ENCODE data around the gene LIPM.

Gene LIPM

DNA sequence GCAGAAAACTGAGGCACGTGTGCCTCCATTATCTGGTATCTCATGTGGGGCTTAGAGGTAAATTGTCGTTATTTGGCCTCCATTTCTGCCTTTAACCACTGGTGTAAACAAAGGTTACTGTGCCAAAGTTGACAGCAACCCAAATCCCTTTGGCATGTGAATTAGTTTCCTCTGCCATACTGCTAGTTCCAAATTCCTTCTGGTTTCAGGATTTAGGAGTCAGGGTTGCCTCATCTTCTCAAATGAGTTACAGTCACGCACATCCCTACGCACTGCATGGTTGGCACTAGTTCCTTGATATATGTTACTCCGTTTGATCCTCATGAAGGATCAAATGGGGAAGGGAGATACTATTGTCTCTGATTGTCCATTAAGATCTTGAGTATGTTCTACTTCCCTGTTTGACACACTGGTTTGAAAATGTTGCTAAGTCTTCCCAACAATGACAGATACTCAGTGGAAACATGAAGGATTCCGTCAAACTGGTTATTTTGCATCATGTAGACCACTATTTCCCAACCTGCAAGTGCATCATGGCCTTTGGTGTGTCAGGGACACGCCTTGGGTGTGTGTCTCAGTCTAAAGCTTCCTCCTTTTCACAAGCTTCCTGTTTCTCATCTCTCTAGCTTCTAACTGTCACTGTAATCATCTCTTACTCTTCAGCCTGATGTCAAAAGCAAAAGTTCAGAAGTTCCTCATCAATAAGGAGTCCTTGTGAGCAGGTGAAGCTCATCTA lies 43.0 kb upstream of the LIPM start, which contains the start of gene LIPN:
TSS of gene LIPN (plus strand) at position 655 of the 736 bp plus-strand sequence. CDS start 1,386 bp downstream, outside the sequence.
- Histone ChIP-seq H2AK5ac (ENCODE audit: low read depth, low read length) (no peak within 1 kb of the TSS), H3K9me3 (replicated peaks in 1 of 2; ENCODE audit: control insufficient read depth in 2 of 2, insufficient read depth in 1 of 2, low read depth in 1 of 2, low read length in 2 of 2) (no peaks in the 10 kb centered on the region), H3K23ac (ENCODE audit: low read depth, low read length, poor library complexity) (no peak within 1 kb of the TSS), H2BK5ac (ENCODE audit: low read length) (no peak within 1 kb of the TSS), H3K4me2 (ENCODE audit: insufficient read depth, low read length, poor library complexity, severe bottlenecking) (no peak within 1 kb of the TSS), H3K79me1 (ENCODE audit: low read depth, low read length) (no peaks in the 10 kb centered on the region), H3K36me3 (replicated peaks in 1 of 2; ENCODE audit: control insufficient read depth in 2 of 2, insufficient read depth in 2 of 2, low read length in 2 of 2) (no peaks in the 10 kb centered on the region), H3K18ac (ENCODE audit: low read length) (no peak within 1 kb of the TSS), H4K8ac (ENCODE audit: low read depth, low read length) (no peak within 1 kb of the TSS), H3K4ac (ENCODE audit: low read length) (no peak within 1 kb of the TSS), H3K9ac (ENCODE audit: low read depth, low read length, poor library complexity) (no peak within 1 kb of the TSS), H3K4me1 (ENCODE audit: control insufficient read depth in 2 of 2, insufficient read depth in 1 of 2, low read depth in 1 of 2, low read length in 2 of 2) (no peaks in the 10 kb centered on the region), H3K27me3 (ENCODE audit: control insufficient read depth in 3 of 3, insufficient read depth in 3 of 3, low read depth in 1 of 3, low read length in 3 of 3) (no peaks in the 10 kb centered on the region), H3K14ac (ENCODE audit: low read length) (no peak within 1 kb of the TSS), H2BK15ac (ENCODE audit: low read length) (no peak within 1 kb of the TSS), H3K4me3 (ENCODE audit: low read length in 2 of 2) (no peak within 1 kb of the TSS), H4K91ac (ENCODE audit: low read depth, low read length, poor library complexity) (no peak within 1 kb of the TSS), H2BK12ac (ENCODE audit: low read length) (no peak within 1 kb of the TSS), H3K27ac (replicated peaks; ENCODE audit: low read length) (no peak within 1 kb of the TSS), H2BK120ac (ENCODE audit: low read depth, low read length) (no peak within 1 kb of the TSS), H2AFZ (ENCODE audit: low read length) (no peak within 1 kb of the TSS)
- no peak for DNase-seq (ENCODE audit: low spot score)
- no CpG with 5 or more reads among the region's 7 CpGs for WGBS, 2 donors (ENCODE audit: extremely low coverage in 2 of 2, insufficient read length in 2 of 2, insufficient replicate concordance in 1 of 2)

DNA sequence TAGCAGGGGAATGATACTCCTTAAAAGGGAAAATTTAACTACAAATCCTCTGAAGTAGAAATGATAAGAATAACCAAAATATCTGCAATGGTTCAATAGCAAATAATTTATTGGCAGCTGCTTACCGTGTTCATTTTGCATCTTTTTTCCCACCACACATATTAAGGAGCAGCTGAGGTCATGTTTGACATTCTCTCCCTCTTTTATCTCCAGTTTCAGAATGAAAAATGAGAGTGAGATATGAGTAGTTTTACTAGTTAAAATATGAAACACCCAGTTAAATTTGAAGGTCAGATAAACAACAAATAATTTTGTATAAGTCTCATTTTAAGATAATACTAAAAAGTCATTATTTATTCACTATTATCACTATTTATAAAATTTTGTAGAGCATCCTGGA lies 39.6 kb upstream of the LIPM start:
- Histone ChIP-seq H3K4ac (ENCODE audit: low read length) (no peak overlapping the region), H4K91ac (ENCODE audit: low read depth, low read length, poor library complexity) (no peak overlapping the region), H2BK120ac (ENCODE audit: low read depth, low read length) (no peak overlapping the region), H3K27ac (replicated peaks; ENCODE audit: low read length) (no peak overlapping the region), H3K9ac (ENCODE audit: low read depth, low read length, poor library complexity) (no peak overlapping the region), H2BK15ac (ENCODE audit: low read length) (no peak overlapping the region), H3K4me3 (ENCODE audit: low read length in 2 of 2) (no peak overlapping the region), H3K79me1 (ENCODE audit: low read depth, low read length) (no peaks in the 10 kb centered on the region), H2AFZ (ENCODE audit: low read length) (no peak overlapping the region), H2BK5ac (ENCODE audit: low read length) (no peak overlapping the region), H3K27me3 (ENCODE audit: control insufficient read depth in 3 of 3, insufficient read depth in 3 of 3, low read depth in 1 of 3, low read length in 3 of 3) (no peaks in the 10 kb centered on the region), H3K4me1 (ENCODE audit: control insufficient read depth in 2 of 2, insufficient read depth in 1 of 2, low read depth in 1 of 2, low read length in 2 of 2) (no peaks in the 10 kb centered on the region), H3K23ac (ENCODE audit: low read depth, low read length, poor library complexity) (no peak overlapping the region), H3K36me3 (replicated peaks in 1 of 2; ENCODE audit: control insufficient read depth in 2 of 2, insufficient read depth in 2 of 2, low read length in 2 of 2) (no peaks in the 10 kb centered on the region), H3K9me3 (replicated peaks in 1 of 2; ENCODE audit: control insufficient read depth in 2 of 2, insufficient read depth in 1 of 2, low read depth in 1 of 2, low read length in 2 of 2) (no peaks in the 10 kb centered on the region), H3K4me2 (ENCODE audit: insufficient read depth, low read length, poor library complexity, severe bottlenecking) (no peak overlapping the region), H3K14ac (ENCODE audit: low read length) (no peak overlapping the region), H4K8ac (ENCODE audit: low read depth, low read length) (no peak overlapping the region), H2AK5ac (ENCODE audit: low read depth, low read length) (no peak overlapping the region), H3K18ac (ENCODE audit: low read length) (no peak overlapping the region), H2BK12ac (ENCODE audit: low read length) (no peak overlapping the region)
- no peak for DNase-seq (ENCODE audit: low spot score)
- WGBS, 2 donors (ENCODE audit: extremely low coverage in 2 of 2, insufficient read length in 2 of 2, insufficient replicate concordance in 1 of 2) = no CpG with 5 or more reads among the region's 1 CpG

DNA sequence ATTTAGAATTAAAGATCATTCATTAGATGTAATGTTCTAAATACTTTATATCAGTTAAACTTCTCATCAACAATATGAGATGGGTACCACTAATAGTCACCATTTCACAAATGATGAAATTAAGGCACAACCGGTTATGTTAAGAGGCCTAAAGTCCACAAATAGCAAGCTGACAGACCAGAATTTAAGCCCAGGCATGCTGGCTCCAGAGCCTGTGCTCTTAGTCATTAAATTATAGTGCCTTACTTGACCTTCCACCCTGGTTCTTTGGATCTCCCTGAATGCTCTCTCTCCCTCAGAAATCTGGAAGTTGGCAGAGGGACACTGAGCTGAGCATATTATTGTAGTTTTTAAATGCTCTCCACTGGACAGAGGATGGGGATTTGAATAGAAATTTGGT lies 39.1 kb upstream of the LIPM start:
- no peaks in the 10 kb centered on the region for H3K4me1 ChIP-seq (ENCODE audit: control insufficient read depth in 2 of 2, insufficient read depth in 1 of 2, low read depth in 1 of 2, low read length in 2 of 2)
- no peaks in the 10 kb centered on the region for H3K9me3 ChIP-seq (replicated peaks in 1 of 2; ENCODE audit: control insufficient read depth in 2 of 2, insufficient read depth in 1 of 2, low read depth in 1 of 2, low read length in 2 of 2)
- H2BK5ac ChIP-seq (ENCODE audit: low read length) = no peak overlapping the region
- WGBS, 2 donors (ENCODE audit: extremely low coverage in 2 of 2, insufficient read length in 2 of 2, insufficient replicate concordance in 1 of 2) = no CpG with 5 or more reads among the region's 1 CpG
- H3K4ac ChIP-seq (ENCODE audit: low read length) = no peak overlapping the region
- no peak overlapping the region for H3K14ac ChIP-seq (ENCODE audit: low read length)
- no peak overlapping the region for H2AFZ ChIP-seq (ENCODE audit: low read length)
- H2BK12ac ChIP-seq (ENCODE audit: low read length) = no peak overlapping the region
- H3K4me3 ChIP-seq (ENCODE audit: low read length in 2 of 2) = no peak overlapping the region
- no peak overlapping the region for H3K27ac ChIP-seq (replicated peaks; ENCODE audit: low read length)
- no peak overlapping the region for H4K91ac ChIP-seq (ENCODE audit: low read depth, low read length, poor library complexity)
- no peaks in the 10 kb centered on the region for H3K79me1 ChIP-seq (ENCODE audit: low read depth, low read length)
- no peak overlapping the region for H3K9ac ChIP-seq (ENCODE audit: low read depth, low read length, poor library complexity)
- no peak overlapping the region for H4K8ac ChIP-seq (ENCODE audit: low read depth, low read length)
- no peak overlapping the region for H2BK15ac ChIP-seq (ENCODE audit: low read length)
- no peaks in the 10 kb centered on the region for H3K27me3 ChIP-seq (ENCODE audit: control insufficient read depth in 3 of 3, insufficient read depth in 3 of 3, low read depth in 1 of 3, low read length in 3 of 3)
- no peak overlapping the region for H2BK120ac ChIP-seq (ENCODE audit: low read depth, low read length)
- no peak overlapping the region for H2AK5ac ChIP-seq (ENCODE audit: low read depth, low read length)
- no peak overlapping the region for H3K18ac ChIP-seq (ENCODE audit: low read length)
- no peak overlapping the region for H3K4me2 ChIP-seq (ENCODE audit: insufficient read depth, low read length, poor library complexity, severe bottlenecking)
- no peak overlapping the region for H3K23ac ChIP-seq (ENCODE audit: low read depth, low read length, poor library complexity)
- no peaks in the 10 kb centered on the region for H3K36me3 ChIP-seq (replicated peaks in 1 of 2; ENCODE audit: control insufficient read depth in 2 of 2, insufficient read depth in 2 of 2, low read length in 2 of 2)
- no peak for DNase-seq (ENCODE audit: low spot score)

DNA sequence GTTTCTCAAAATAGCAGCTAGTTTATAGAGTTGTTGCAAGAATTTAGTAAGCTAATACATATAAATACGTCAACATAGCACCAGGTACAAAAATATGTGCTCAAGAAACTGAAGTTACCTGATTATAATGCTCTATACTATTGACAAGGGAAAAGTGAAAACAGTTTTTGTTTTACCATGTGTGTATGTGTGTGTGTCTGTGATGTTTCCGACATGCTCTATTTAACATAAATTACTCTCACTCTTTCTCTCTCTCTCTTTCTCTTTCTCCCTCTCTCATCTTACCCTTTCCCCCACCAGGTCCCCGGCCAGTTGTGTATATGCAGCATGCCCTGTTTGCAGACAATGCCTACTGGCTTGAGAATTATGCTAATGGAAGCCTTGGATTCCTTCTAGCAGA lies 38.4 kb upstream of the LIPM start:
- no peak for DNase-seq (ENCODE audit: low spot score)
- H2AK5ac ChIP-seq (ENCODE audit: low read depth, low read length) = no peak overlapping the region
- no CpG with 5 or more reads among the region's 3 CpGs for WGBS, 2 donors (ENCODE audit: extremely low coverage in 2 of 2, insufficient read length in 2 of 2, insufficient replicate concordance in 1 of 2)
- no peak overlapping the region for H3K27ac ChIP-seq (replicated peaks; ENCODE audit: low read length)
- no peak overlapping the region for H2BK15ac ChIP-seq (ENCODE audit: low read length)
- no peak overlapping the region for H3K18ac ChIP-seq (ENCODE audit: low read length)
- H2AFZ ChIP-seq (ENCODE audit: low read length) = no peak overlapping the region
- no peak overlapping the region for H4K91ac ChIP-seq (ENCODE audit: low read depth, low read length, poor library complexity)
- no peaks in the 10 kb centered on the region for H3K4me1 ChIP-seq (ENCODE audit: control insufficient read depth in 2 of 2, insufficient read depth in 1 of 2, low read depth in 1 of 2, low read length in 2 of 2)
- no peak overlapping the region for H2BK5ac ChIP-seq (ENCODE audit: low read length)
- no peak overlapping the region for H3K4me2 ChIP-seq (ENCODE audit: insufficient read depth, low read length, poor library complexity, severe bottlenecking)
- no peak overlapping the region for H3K9ac ChIP-seq (ENCODE audit: low read depth, low read length, poor library complexity)
- H3K4me3 ChIP-seq (ENCODE audit: low read length in 2 of 2) = no peak overlapping the region
- H3K23ac ChIP-seq (ENCODE audit: low read depth, low read length, poor library complexity) = no peak overlapping the region
- no peak overlapping the region for H2BK120ac ChIP-seq (ENCODE audit: low read depth, low read length)
- no peaks in the 10 kb centered on the region for H3K79me1 ChIP-seq (ENCODE audit: low read depth, low read length)
- no peaks in the 10 kb centered on the region for H3K36me3 ChIP-seq (replicated peaks in 1 of 2; ENCODE audit: control insufficient read depth in 2 of 2, insufficient read depth in 2 of 2, low read length in 2 of 2)
- H3K14ac ChIP-seq (ENCODE audit: low read length) = no peak overlapping the region
- no peaks in the 10 kb centered on the region for H3K27me3 ChIP-seq (ENCODE audit: control insufficient read depth in 3 of 3, insufficient read depth in 3 of 3, low read depth in 1 of 3, low read length in 3 of 3)
- no peak overlapping the region for H3K4ac ChIP-seq (ENCODE audit: low read length)
- no peak overlapping the region for H4K8ac ChIP-seq (ENCODE audit: low read depth, low read length)
- no peaks in the 10 kb centered on the region for H3K9me3 ChIP-seq (replicated peaks in 1 of 2; ENCODE audit: control insufficient read depth in 2 of 2, insufficient read depth in 1 of 2, low read depth in 1 of 2, low read length in 2 of 2)
- H2BK12ac ChIP-seq (ENCODE audit: low read length) = no peak overlapping the region

Data from neuronal stem cell (in vitro differentiated cells).